GM12878 (cell line): Measurements from ENCODE around the gene ATAD5. TPM values are rescaled to one million over a fixed set of nuclear protein-coding genes. Genes with fewer than 3 reads are reported as not detected.

Experiments used
- BACH1 ChIP-seq: fragments of 450-650 bp; IDR thresholded peaks from 2 replicates; pipeline ENCODE4 v1.6.1; 2017; ENCODE audit warnings: mild to moderate bottlenecking, borderline replicate concordance
- CBX3 ChIP-seq: fragments of 200-600 bp; sonication (generic); IDR thresholded peaks from 2 replicates; pipeline ENCODE4 v1.6.1; 2016; ENCODE audit warnings: low read depth, borderline replicate concordance
- CEBPZ ChIP-seq: fragments of 150-350 bp; IDR thresholded peaks from 2 replicates; pipeline ENCODE4 v1.6.1; 2016; ENCODE audit warnings: low read depth, low read length
- CHD2 ChIP-seq: IDR thresholded peaks from 2 replicates; pipeline ENCODE4 v1.6.1; 2011; ENCODE audit warnings: low read depth, low read length, improper control_type of control experiment, borderline replicate concordance
- CTCF ChIP-seq, 3 experiments: IDR thresholded peaks in 2 of 3; conservative IDR thresholded peaks in 1 of 3; 2 replicates each; pipeline ENCODE4 v1.5.1; 2011; ENCODE audit warnings: low read depth in 3 of 3, low read length in 3 of 3, mild to moderate bottlenecking in 3 of 3, control low read depth in 2 of 3, moderate library complexity in 2 of 3, inconsistent platforms in 1 of 3, mixed read lengths in 1 of 3; ENCODE audit not compliant: control insufficient read depth in 2 of 3, insufficient read depth in 1 of 3; ENCODE audit errors: extremely low read depth in 1 of 3
- E2F8 ChIP-seq: fragments of 450-650 bp; IDR thresholded peaks from 2 replicates; pipeline ENCODE4 v1.6.1; 2018; ENCODE audit warnings: mild to moderate bottlenecking, low read depth, moderate library complexity; ENCODE audit not compliant: partially characterized antibody
- ELK1 ChIP-seq: IDR thresholded peaks from 2 replicates; pipeline ENCODE4 v1.6.1; 2012; ENCODE audit warnings: low read depth, low read length, improper control_type of control experiment
- ESRRA ChIP-seq: IDR thresholded peaks from 2 replicates; pipeline ENCODE4 v1.6.1; 2012; ENCODE audit warnings: mild to moderate bottlenecking, low read length, improper control_type of control experiment
- FOS ChIP-seq: IDR thresholded peaks from 3 replicates; pipeline ENCODE4 v1.6.1; 2011; ENCODE audit warnings: borderline replicate concordance; ENCODE audit not compliant: insufficient read length; ENCODE audit errors: extremely low read depth
- GABPA ChIP-seq: IDR thresholded peaks from 2 replicates; pipeline ENCODE4 v1.6.1; 2014; ENCODE audit warnings: antibody characterized with exemption, low read depth, mild to moderate bottlenecking, inconsistent platforms
- JUNB ChIP-seq: IDR thresholded peaks from 2 replicates; pipeline ENCODE4 v1.6.1; 2016; ENCODE audit warnings: antibody characterized with exemption, mild to moderate bottlenecking
- KAT2A ChIP-seq: conservative IDR thresholded peaks from 2 replicates; pipeline ENCODE4 v1.6.1; 2011; ENCODE audit warnings: low read depth, low read length; ENCODE audit not compliant: control insufficient read depth
- LARP7 ChIP-seq: fragments of 450-650 bp; IDR thresholded peaks from 2 replicates; pipeline ENCODE4 v1.6.1; 2017; ENCODE audit warnings: mild to moderate bottlenecking
- MTA2 ChIP-seq: fragments of 450-650 bp; IDR thresholded peaks from 2 replicates; pipeline ENCODE4 v1.6.1; 2016; ENCODE audit warnings: low read depth, mild to moderate bottlenecking, moderate library complexity
- MTA3 ChIP-seq: IDR thresholded peaks from 2 replicates; pipeline ENCODE4 v1.6.1; 2012; ENCODE audit warnings: low read length, inconsistent platforms, borderline replicate concordance
- NR2F1 ChIP-seq: fragments of 450-650 bp; conservative IDR thresholded peaks from 2 replicates; pipeline ENCODE4 v1.6.1; 2017; ENCODE audit warnings: mild to moderate bottlenecking
- NRF1 ChIP-seq: conservative IDR thresholded peaks from 2 replicates; pipeline ENCODE4 v1.6.1; 2011; ENCODE audit warnings: mild to moderate bottlenecking, low read depth, low read length, improper control_type of control experiment
- RFX5 ChIP-seq: IDR thresholded peaks from 2 replicates; pipeline ENCODE4 v1.6.1; 2011; ENCODE audit warnings: low read depth, low read length, improper control_type of control experiment
- SREBF2 ChIP-seq: IDR thresholded peaks from 2 replicates; pipeline ENCODE4 v1.6.1; 2012; ENCODE audit warnings: mild to moderate bottlenecking, low read length
- TBL1XR1 ChIP-seq: IDR thresholded peaks from 2 replicates; pipeline ENCODE4 v1.6.1; 2012; ENCODE audit warnings: low read depth, low read length, improper control_type of control experiment
- ZBED1 ChIP-seq: IDR thresholded peaks from 2 replicates; pipeline ENCODE4 v1.6.1; 2016; ENCODE audit warnings: borderline replicate concordance
- ZNF207 ChIP-seq: fragments of 450-650 bp; IDR thresholded peaks from 2 replicates; pipeline ENCODE4 v1.6.1; 2014; ENCODE audit warnings: antibody characterized with exemption, mild to moderate bottlenecking, borderline replicate concordance
- polyA plus RNA-seq, 11 experiments: library from polyadenylated mRNA; depleted of rRNA in 4 of 11; unstranded in 6 of 11; stranded (reverse) in 5 of 11; fragments of >200 nt; fragmentation: Nextera tagmentation in 4 of 11; fragmentation: Illumina TruSeq in 1 of 11; extraction: Ambion mirVana in 4 of 11; extraction: Trizol in 1 of 11; gene quantifications; 1 replicate in 1 of 11; 2 replicates in 10 of 11; pipeline versions ENCODE4 v1.2.1 to v1.2.3, GENCODE V29; 2011 to 2016; ENCODE audit warnings: inconsistent platforms in 2 of 11, missing spikeins in 2 of 11, low read depth in 1 of 11
- total RNA-seq, 4 experiments: library from RNA; depleted of rRNA in 3 of 4; stranded (reverse); fragments of >200 nt in 3 of 4; fragmentation: Illumina TruSeq in 1 of 4; extraction: Trizol in 1 of 4; gene quantifications; 2 replicates each; pipeline versions ENCODE4 v1.2.1 to v1.2.3, GENCODE V29; 2013 to 2021

The ATAD5 gene
- total and polyA plus RNA-seq, 10 of the 15 experiments (the other 5 are each of a cell fraction or from before 2014, with no cell fraction given) = 3.8 to 19.7 (median 13.2) TPM

- peak; percentile 79 for TF ChIP-seq E2F8
- peak; percentile 52; the same call in 1 of the 2 replicates for TF ChIP-seq CHD2
- TF ChIP-seq NRF1 = peak; percentile 34
- no peak for TF ChIP-seq TBL1XR1
- peak; percentile 42; the same call in 1 of the 2 replicates for TF ChIP-seq MTA2
- no peak for TF ChIP-seq JUNB
- 0 out of 2 replicates have a peak, but pooled peaks have one; percentile 49 for TF ChIP-seq ZBED1
- peak; percentile 54; the same call in 1 of the 2 replicates for TF ChIP-seq ZNF207
- TF ChIP-seq RFX5 = no peak
- TF ChIP-seq SREBF2 = no peak
- TF ChIP-seq KAT2A = no peak
- TF ChIP-seq GABPA = no peak
- no peak for TF ChIP-seq ESRRA
- TF ChIP-seq CBX3 = no peak
- no peak for TF ChIP-seq CTCF (IDR thresholded peaks at IDR 0.05 in 2 of 3, conservative IDR thresholded peaks at IDR 0.05 in 1 of 3; ENCODE audit: control insufficient read depth in 2 of 3, extremely low read depth in 1 of 3, insufficient read depth in 1 of 3, low read depth in 3 of 3, low read length in 3 of 3)
- 0 out of 2 replicates have a peak, but pooled peaks have one; percentile 32 for TF ChIP-seq MTA3
- TF ChIP-seq LARP7 = no peak
- TF ChIP-seq FOS = no peak
- no peak; the same call in 1 of the 2 replicates for TF ChIP-seq CEBPZ
- TF ChIP-seq ELK1 = no peak
- no peak for TF ChIP-seq BACH1
- no peak for TF ChIP-seq NR2F1
These were observed at the start of gene ATAD5 (continued) for GRCh38 chr17:30831663-30832437.
